Measurements from ENCODE around the gene DCST2.

DCST2 gene

GRCh38 chr1:154969860-154970452, 63.6 kb downstream of the DCST2 start:
- no peak for DNase-seq (ENCODE audit: low read depth)
- no peak for TF ChIP-seq CTCF (IDR thresholded peaks at IDR 0.05; ENCODE audit: low read length, missing control alignments)
- H3K4me3 ChIP-seq (replicated peaks; ENCODE audit: low read depth, low read length) = peak overlapping the region; percentile 83

- peak overlapping the region; percentile 83 for H3K4me3 ChIP-seq (replicated peaks; ENCODE audit: low read depth, low read length)
- DNase-seq (ENCODE audit: low read depth) = no peak
- TF ChIP-seq CTCF (IDR thresholded peaks at IDR 0.05; ENCODE audit: low read length, missing control alignments) = no peak
Observed at GRCh38 chr1:154969246-154969645, 64.3 kb downstream of the DCST2 start.

- DNase-seq (ENCODE audit: low read depth) = no peak
- peak overlapping the region; percentile 83 for H3K4me3 ChIP-seq (replicated peaks; ENCODE audit: low read depth, low read length)
- TF ChIP-seq CTCF (IDR thresholded peaks at IDR 0.05; ENCODE audit: low read length, missing control alignments) = no peak
Observed at GRCh38 chr1:154968731-154969130, 64.8 kb downstream of the DCST2 start.

Data from fibroblast of pulmonary artery (primary cell).